DND-41 (cell line): ENCODE data around the gene HSPB9.

ENCODE experiments used
- CTCF ChIP-seq: IDR thresholded peaks from 2 replicates; pipeline ENCODE4 v1.5.1; 2012; ENCODE audit warnings: borderline replicate concordance, low read length, moderate library complexity, mild to moderate bottlenecking; ENCODE audit not compliant: poor library complexity, severe bottlenecking; ENCODE audit errors: extremely low read depth
- EZH2 ChIP-seq: IDR thresholded peaks from 3 replicates; pipeline ENCODE4 v1.6.1; 2012; ENCODE audit warnings: borderline replicate concordance, low read depth, mild to moderate bottlenecking, moderate library complexity, low read length, inconsistent platforms; ENCODE audit not compliant: severe bottlenecking

GRCh38 chr17:42136654-42137051 lies 14.0 kb downstream of the HSPB9 start:
- TF ChIP-seq CTCF (no peak), EZH2 (no peak)
